Mesenteric fat pad (tissue), 1 donor: Measurements from ENCODE around the gene DCAF6. TPM values are rescaled to one million over a fixed set of nuclear protein-coding genes. Genes with fewer than 3 reads are reported as not detected.

Experiments used
- DNase-seq: peaks from one replicate; pipeline ENCODE4 v3.0.0-alpha.2; 2020; ENCODE audit warnings: low spot score
- total RNA-seq: library from RNA; stranded (reverse); fragmentation: NEBNext Ultra II Directional; extraction: Animal tissue kit (Norgen Biotek cat#: 25700); gene quantifications from one replicate; pipeline ENCODE4 v1.2.1, GENCODE V29; 2021
- donor health status: DM: yes; HTN: yes; CAD: no.

Gene DCAF6
- total RNA-seq, 1 donor from 2014 or later = 54.6 TPM

GRCh38 chr1:168084396-168085231 is 148.1 kb downstream of the DCAF6 start:
- no peak for DNase-seq

GRCh38 chr1:168085401-168085872 is 149.0 kb downstream of the DCAF6 start:
- DNase-seq = no peak

- DNase-seq = no peak
These were observed 150.0 kb downstream of the DCAF6 start for GRCh38 chr1:168086438-168086837.

GRCh38 chr1:168087696-168088095 is 151.2 kb downstream of the DCAF6 start:
- no peak for DNase-seq

- DNase-seq = no peak
These were observed 152.2 kb downstream of the DCAF6 start for GRCh38 chr1:168088511-168089325.

GRCh38 chr1:168089326-168089978 is 153.0 kb downstream of the DCAF6 start:
- no peak for DNase-seq

- no peak for DNase-seq
These were observed 153.5 kb downstream of the DCAF6 start for GRCh38 chr1:168089979-168090337.

- DNase-seq = no peak
These were observed 153.9 kb downstream of the DCAF6 start for GRCh38 chr1:168090395-168090794.

- DNase-seq = no peak
These were observed 154.6 kb downstream of the DCAF6 start for GRCh38 chr1:168091063-168091462.

- no peak for DNase-seq
These were observed 155.5 kb downstream of the DCAF6 start for GRCh38 chr1:168091720-168092550.

- no peak for DNase-seq
These were observed 156.3 kb downstream of the DCAF6 start for GRCh38 chr1:168092566-168093355.

- no peak for DNase-seq
These were observed 157.1 kb downstream of the DCAF6 start for GRCh38 chr1:168093616-168094015.

- no peak for DNase-seq
These were observed 159.0 kb downstream of the DCAF6 start for GRCh38 chr1:168095476-168095875.

GRCh38 chr1:168096296-168097165 is 160.0 kb downstream of the DCAF6 start:
- no peak for DNase-seq

GRCh38 chr1:168097921-168098528 is 161.5 kb downstream of the DCAF6 start:
- DNase-seq = no peak

- no peak for DNase-seq
These were observed 162.2 kb downstream of the DCAF6 start for GRCh38 chr1:168098534-168099320.

GRCh38 chr1:168099337-168099801 is 162.9 kb downstream of the DCAF6 start:
- no peak for DNase-seq
